Fibroblast of peridontal ligament (primary cell): ENCODE data around the gene ELP4.

Source experiments
- DNase-seq: peaks from one replicate; pipeline ENCODE4 v3.0.0-alpha.2; 2010; ENCODE audit errors: extremely low read depth

Gene ELP4

DNA sequence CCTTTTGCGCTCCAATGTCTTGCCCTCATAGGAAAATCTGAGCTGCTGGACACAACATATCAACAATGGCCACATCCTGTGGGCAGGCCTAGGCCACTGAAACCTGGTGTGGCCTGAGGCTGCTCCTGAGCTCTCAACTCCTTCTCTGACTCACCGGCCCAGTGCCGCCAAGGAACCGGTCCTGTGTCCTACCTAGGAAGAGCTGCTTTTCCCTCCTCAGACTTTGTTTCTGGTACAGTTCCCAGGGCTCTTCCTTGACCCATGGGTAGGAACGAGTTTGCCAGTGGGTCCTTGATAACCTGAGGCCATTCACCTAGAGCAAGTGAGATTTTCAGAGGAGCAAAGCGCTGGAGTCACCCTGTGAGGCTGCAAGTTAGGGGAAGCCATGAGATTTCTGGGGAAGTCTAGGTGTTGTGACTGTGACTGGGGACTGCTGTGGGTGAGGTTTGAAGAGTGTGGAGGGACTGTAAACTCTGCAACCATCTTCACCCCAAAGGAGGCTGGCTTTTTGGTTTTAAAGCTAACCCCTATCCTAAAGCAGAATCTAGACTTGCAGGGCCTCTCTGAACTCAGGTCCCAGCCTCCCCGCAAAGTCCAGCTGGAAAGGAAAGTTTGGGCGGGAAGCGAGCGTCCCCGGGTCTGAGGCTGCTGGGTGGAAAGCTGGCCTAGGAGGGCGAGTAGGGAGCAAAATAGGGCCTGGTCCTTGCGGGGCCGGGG is 313.5 kb downstream of the ELP4 start:
- DNase-seq = no peak

DNA sequence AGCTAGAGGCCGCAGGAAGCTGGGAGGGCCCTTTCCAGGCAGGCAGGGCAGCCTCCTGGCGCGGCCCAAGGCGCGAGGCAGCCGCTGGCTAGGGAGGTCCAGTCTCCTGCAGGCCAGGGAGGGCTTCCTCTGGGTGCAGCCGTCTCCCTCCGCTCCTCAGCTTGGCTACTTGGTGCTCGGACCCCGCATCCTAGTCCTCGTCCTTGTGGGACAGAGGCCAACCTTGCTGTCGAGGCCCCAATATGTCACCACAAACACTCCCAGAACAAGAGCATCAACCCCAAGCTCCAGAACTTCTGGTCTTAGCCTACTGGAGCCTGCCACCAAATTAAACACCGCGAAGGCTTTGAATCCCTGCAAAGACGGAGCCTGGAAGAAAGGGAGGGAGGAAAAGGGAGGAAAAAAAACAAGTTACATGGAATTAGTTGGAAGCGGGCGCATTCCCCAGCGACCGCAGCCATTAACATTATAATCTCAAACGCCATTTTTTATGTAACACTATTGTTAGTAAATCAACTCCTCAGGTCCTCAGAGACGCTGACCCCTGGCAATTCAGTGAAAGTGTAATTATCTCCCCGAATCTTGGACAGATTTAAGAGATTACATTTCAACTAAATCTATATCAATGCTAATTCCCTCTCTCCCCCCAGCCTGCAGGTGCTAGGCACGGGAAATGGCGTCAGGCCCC is 314.2 kb downstream of the ELP4 start:
- DNase-seq = no peak

DNA sequence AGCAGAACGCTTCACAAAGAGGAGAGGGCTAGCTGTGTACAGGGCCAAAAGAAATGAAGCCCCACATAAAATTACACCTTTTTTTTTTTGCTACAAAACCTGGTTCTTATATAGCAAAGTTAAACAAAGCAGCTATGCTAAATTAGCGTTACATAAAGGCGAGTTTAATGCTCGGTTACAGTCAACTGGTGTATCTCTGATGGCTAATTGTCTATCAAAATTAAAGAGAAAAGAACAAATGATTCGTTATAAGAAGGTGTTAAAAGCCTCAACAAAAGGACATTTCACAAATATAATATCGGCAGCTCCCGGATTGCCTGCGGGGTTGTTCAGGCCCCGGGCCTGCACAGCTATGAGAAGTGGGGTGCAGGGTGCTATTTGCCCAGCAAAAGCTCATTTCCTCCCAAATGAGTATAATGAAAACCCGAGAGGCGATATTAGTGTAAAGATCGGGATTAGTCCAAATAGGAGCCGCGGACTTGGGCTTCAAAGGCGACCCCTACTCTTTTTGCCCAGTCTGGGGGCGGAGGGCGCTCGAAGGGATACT is 314.8 kb downstream of the ELP4 start:
- no peak for DNase-seq

DNA sequence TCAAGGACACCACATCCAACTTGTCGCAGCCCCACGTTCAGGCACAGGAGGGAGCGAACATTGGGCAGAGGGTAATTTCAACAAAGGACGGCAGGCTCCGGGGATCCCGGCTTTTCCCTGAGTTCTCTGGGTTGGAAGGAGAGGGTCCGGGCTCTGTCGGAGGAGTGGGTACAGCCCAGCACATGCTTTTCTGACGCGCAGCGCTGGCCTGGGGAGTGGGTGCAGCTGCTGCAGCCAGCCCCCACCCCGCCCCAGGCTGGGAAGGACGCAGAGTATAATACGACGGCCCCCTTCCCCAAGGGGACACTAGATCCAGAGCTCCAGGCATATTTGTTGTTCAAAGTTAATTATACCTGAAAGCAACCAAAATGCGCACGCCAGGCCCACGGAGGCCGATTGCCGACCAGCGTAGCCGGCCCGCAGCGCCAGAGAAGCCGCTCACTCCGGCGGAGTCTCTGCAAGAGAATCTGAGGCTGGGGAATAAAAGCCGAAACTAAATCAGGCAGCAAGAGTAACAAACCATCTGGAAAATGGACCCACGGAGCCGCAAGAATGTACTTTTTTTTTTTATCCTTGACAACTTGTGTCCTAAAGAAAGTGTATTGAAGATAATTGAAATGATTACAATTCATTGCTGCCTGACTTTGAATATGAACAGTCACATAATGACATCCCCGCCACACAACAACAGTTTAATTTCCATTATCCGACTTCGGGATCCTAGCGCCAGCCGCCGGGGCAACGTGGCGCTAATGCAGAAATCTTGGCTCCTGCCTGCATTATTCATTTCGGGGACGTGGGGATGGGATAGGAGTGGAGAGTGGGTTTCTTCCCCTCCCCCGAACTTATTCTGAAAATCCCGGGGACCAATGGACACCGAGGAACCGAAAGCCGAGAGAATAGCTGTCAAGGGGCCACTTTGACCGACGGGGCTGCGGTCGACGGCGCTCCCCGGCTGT is 315.6 kb downstream of the ELP4 start:
- no peak for DNase-seq

DNA sequence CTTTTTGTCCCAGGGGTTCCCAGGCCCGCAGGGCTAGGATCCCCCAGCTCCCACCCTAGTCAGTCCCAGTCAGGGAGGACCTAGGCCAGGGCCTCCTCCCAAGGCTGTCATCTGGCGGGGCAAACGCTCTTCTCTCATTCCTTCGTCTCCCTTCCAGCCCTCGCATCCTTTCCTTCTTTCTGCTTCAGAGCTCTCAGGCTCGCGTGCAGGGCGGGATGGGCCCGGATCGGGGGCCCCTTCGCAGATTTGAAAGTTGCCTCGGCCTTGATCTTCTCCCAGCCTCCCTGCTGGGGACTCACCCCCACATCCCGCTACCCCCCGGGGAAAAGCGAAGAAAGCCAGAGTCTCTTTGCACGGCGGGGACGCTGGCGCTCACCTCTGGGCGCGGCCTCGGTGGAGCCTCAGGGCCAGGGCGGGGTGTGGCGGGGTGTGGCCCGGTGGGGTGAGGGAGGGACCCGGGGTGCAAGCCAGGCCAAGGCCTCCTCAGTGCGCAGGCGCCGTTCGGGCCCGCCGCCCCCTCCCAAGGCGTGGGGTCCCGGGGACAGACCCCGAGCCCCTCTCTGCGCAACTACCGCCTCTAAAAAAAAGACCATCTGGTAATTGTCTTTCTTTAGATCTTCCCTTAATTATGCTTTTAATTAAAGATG is 316.4 kb downstream of the ELP4 start:
- no peak for DNase-seq

DNA sequence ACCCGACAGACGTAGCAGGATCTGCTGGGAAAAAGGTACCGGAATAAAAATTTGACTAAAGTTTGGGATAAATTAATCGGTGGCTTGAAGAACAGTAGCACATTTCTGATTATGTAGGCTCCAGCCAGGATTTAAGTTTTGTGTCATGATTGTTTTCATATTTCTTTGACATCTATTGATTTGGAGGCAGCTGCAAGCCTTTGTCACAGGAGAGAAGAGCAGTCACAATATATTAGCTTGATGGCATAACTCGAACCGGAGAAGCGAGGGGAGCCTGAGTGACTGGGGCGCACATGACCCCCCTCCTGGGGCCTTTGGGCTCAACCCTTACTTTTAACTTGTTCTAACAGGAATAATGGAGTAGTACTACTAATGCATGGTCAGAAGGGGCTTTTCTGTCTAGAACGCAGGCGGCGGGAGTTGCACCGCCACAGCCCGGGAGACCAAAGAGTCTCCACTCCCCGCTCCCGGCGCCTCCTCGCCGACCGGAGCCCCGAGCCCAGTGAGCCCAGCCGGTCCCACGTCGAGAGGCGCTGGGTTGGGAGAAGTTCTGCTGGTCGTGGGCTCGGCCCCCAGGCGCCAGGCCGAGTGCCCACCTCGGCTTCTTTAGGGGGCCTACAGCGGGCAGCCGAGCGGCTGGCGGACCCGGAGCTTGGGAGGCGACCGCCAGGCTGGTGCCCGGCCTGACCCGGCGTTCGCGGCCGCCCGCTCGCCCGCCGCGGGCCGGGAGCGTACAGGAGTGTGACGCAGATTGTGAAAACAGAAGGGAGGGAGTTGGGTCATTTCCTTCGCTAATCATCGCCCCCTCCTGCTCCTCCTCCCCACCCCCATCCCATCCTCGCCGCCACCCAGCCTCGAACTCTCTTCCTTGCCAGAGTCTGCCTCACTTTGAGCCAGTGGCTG is 317.2 kb downstream of the ELP4 start:
- DNase-seq = no peak

DNA sequence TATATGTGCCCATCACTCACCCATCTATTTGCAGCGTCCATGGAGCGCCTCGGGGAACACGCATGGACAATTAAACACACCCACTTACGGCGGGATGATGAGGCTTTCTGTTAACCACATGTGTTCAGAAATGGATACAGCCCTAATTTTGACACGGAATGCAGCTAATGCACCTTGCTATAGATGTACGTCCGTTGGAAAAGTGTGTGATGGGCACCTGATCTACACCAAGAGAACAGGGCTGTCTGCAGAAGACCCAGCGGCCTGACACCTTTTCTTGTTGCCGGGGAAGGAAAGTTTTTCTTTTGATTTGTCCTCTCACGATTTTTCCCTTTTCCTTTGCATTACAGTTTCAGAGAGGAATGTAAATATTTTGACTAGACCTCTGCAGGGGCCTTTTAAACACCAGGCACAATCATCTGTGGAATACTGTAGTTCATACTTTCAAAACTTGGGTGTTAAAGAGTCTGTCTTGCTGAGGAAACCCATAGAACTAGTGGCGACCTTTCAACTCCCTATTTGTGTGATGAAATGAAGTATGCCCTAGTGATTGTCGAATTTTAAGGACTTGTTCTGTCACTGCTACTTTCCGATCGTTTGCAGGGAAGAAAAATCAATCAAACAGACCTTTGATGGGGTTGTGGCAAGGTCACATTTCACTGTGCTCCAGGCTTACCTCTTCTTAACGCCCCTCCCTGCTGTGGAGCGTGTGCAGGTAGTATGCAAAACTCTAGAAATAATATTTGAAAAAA is 318.1 kb downstream of the ELP4 start:
- peak; percentile 34 for DNase-seq

DNA sequence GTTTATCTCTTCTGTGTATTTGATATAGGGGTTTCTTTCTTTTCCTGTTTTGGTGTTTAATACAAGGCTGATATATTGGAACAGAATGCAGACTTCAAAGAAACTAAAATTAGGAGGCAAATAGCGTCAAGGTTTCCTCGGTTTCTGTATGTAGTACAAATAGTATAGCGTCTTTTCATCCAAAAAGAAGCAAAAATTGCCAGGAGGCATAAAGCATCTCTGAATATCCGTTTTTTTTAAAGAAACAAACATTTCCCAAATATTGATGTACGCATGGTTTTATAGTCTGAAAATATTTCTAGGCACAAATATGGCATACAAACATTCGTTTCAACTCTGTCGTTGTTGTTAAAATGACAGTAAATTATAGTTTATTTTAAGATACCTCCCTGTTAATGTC is 318.6 kb downstream of the ELP4 start:
- DNase-seq = no peak

DNA sequence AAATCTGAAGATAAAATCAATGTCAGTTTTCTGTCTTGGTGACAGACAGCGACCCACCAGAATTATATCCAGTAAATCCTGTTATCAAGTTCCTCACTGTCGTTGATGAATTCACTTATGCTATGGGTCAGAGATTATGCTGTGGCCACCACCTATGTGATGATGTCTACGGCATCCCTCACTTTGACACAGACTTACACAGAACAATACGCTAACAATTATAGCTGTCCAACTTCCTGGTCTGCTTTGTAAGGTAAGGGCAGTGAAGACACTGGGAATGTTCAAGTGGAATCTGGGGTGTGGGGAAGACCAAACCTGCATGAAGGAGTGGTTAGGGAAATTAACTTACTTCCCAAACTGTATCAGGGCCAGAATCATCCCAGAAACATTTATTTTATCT is 320.8 kb downstream of the ELP4 start:
- no peak for DNase-seq

DNA sequence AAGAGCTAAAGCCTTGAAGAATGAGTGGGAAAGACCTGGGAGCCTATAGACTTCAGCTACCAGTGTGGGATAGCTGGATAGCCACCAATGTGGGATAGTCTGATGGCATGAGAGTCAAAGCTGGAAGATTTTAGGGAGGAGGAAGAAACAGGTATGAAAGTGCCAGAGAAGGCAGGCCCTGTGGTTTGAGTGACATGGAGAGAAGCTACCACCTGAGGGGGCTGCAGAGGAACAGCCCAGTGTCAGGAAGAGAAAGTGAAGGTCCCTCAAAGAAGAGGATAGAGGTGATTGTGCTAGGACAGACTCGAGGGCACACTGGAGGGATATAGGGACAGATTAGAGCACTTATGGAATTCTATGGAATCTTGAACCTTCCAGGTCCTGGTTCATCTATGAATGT is 324.7 kb downstream of the ELP4 start:
- no peak for DNase-seq
